Trophoblast cell (in vitro differentiated cells and primary cell): Measurements from ENCODE around the gene PAK5.

Experiments
- DNase-seq, 2 donors: peaks; one replicate each; pipeline ENCODE4 v3.0.0-alpha.2; 2016
- H2AFZ ChIP-seq: 2 replicates; pipeline ENCODE4 v1.6.1; 2013; ENCODE audit warnings: low read length, moderate library complexity, mild to moderate bottlenecking; ENCODE audit not compliant: insufficient read depth, poor library complexity
- H2AK5ac ChIP-seq: 2 replicates; pipeline ENCODE4 v1.6.1; 2013; ENCODE audit warnings: mild to moderate bottlenecking, low read length
- H2BK120ac ChIP-seq: 2 replicates; pipeline ENCODE4 v1.6.1; 2013; ENCODE audit warnings: low read length, mild to moderate bottlenecking, moderate library complexity; ENCODE audit not compliant: insufficient read depth, poor library complexity
- H2BK12ac ChIP-seq: 2 replicates; pipeline ENCODE4 v1.6.1; 2013; ENCODE audit warnings: mild to moderate bottlenecking, low read length, moderate library complexity
- H2BK5ac ChIP-seq: 2 replicates; pipeline ENCODE4 v1.6.1; 2013; ENCODE audit warnings: low read length, low read depth, moderate library complexity, mild to moderate bottlenecking; ENCODE audit not compliant: poor library complexity
- H3K14ac ChIP-seq: 2 replicates; pipeline ENCODE4 v1.6.1; 2013; ENCODE audit warnings: mild to moderate bottlenecking, low read length
- H3K18ac ChIP-seq: 2 replicates; pipeline ENCODE4 v1.6.1; 2013; ENCODE audit warnings: mild to moderate bottlenecking, low read length
- H3K23ac ChIP-seq: 2 replicates; pipeline ENCODE4 v1.6.1; 2013; ENCODE audit warnings: low read length
- H3K27ac ChIP-seq: 2 replicates; pipeline ENCODE4 v1.5.1; 2013; ENCODE audit warnings: low read depth, mild to moderate bottlenecking, inconsistent platforms, low read length, moderate library complexity
- H3K27me3 ChIP-seq: 2 replicates; pipeline ENCODE4 v1.6.1; 2013; ENCODE audit warnings: inconsistent platforms, mild to moderate bottlenecking, low read length, moderate library complexity; ENCODE audit not compliant: insufficient read depth
- H3K36me3 ChIP-seq, 2 experiments: 1 replicate in 1 of 2; 2 replicates in 1 of 2; pipeline ENCODE4 v1.6.1; 2013; ENCODE audit warnings: low read length in 2 of 2, mild to moderate bottlenecking in 2 of 2, moderate library complexity in 1 of 2; ENCODE audit not compliant: insufficient read depth in 2 of 2, control insufficient read depth in 1 of 2
- H3K4ac ChIP-seq: 2 replicates; pipeline ENCODE4 v1.6.1; 2013; ENCODE audit warnings: low read depth, mild to moderate bottlenecking, low read length, moderate library complexity
- H3K4me1 ChIP-seq, 2 experiments: 1 replicate in 1 of 2; 2 replicates in 1 of 2; pipeline ENCODE4 v1.6.1; 2013; ENCODE audit warnings: low read length in 2 of 2, mild to moderate bottlenecking in 2 of 2, moderate library complexity in 1 of 2; ENCODE audit not compliant: insufficient read depth in 2 of 2, control insufficient read depth in 1 of 2
- H3K4me2 ChIP-seq: 2 replicates; pipeline ENCODE4 v1.6.1; 2013; ENCODE audit warnings: inconsistent platforms, mild to moderate bottlenecking, low read length, moderate library complexity
- H3K4me3 ChIP-seq: 2 replicates; pipeline ENCODE4 v1.5.1; 2013; ENCODE audit warnings: mild to moderate bottlenecking, low read depth, low read length, inconsistent platforms
- H3K79me1 ChIP-seq: one replicate; pipeline ENCODE4 v1.6.1; 2013; ENCODE audit warnings: low read length
- H3K79me2 ChIP-seq: 2 replicates; pipeline ENCODE4 v1.6.1; 2013; ENCODE audit warnings: low read length, mild to moderate bottlenecking; ENCODE audit not compliant: control insufficient read depth, insufficient read depth, poor library complexity
- H3K9ac ChIP-seq: 2 replicates; pipeline ENCODE4 v1.6.1; 2013; ENCODE audit warnings: mild to moderate bottlenecking, low read length
- H3K9me3 ChIP-seq: 2 replicates; pipeline ENCODE4 v1.6.1; 2013; ENCODE audit warnings: low read depth, mild to moderate bottlenecking, control low read depth, inconsistent platforms, low read length; ENCODE audit not compliant: insufficient read depth
- H4K12ac ChIP-seq: 2 replicates; pipeline ENCODE4 v1.6.1; 2013; ENCODE audit warnings: low read depth, mild to moderate bottlenecking, low read length, moderate library complexity
- H4K8ac ChIP-seq: 2 replicates; pipeline ENCODE4 v1.6.1; 2013; ENCODE audit warnings: low read depth, mild to moderate bottlenecking, low read length, moderate library complexity
- H4K91ac ChIP-seq: one replicate; pipeline ENCODE4 v1.6.1; 2013; ENCODE audit warnings: low read depth, mild to moderate bottlenecking, low read length, moderate library complexity
- WGBS: extraction: QIAGEN DNeasy Blood & Tissue Kit; methylation state at CpG from one replicate; pipeline ENCODE4 v1.1.7; 2013; ENCODE audit warnings: missing lambda C conversion rate; ENCODE audit not compliant: insufficient read length, insufficient coverage; ENCODE audit errors: extremely low coverage; 5-methylcytosine and 5-hydroxymethylcytosine counted together

Gene PAK5

GRCh38 chr20:9831032-9831431 lies 7.8 kb downstream of the PAK5 start:
- H3K4me2 ChIP-seq = no peak overlapping the region
- no peak overlapping the region for H3K18ac ChIP-seq
- H3K27me3 ChIP-seq = no peaks in the 10 kb centered on the region
- H2AK5ac ChIP-seq = no peak overlapping the region
- H2BK12ac ChIP-seq = no peak overlapping the region
- H3K79me1 ChIP-seq = no peaks in the 10 kb centered on the region
- no peak overlapping the region for H3K4me3 ChIP-seq
- H3K9ac ChIP-seq = no peak overlapping the region
- H3K27ac ChIP-seq = no peak overlapping the region
- no peak overlapping the region for H3K4ac ChIP-seq
- WGBS = no CpG with 5 or more reads among the region's 5 CpGs
- no peaks in the 10 kb centered on the region for H3K36me3 ChIP-seq
- no peak overlapping the region for H4K8ac ChIP-seq
- no peaks in the 10 kb centered on the region for H3K4me1 ChIP-seq
- DNase-seq = no peak
- no peak overlapping the region for H2BK120ac ChIP-seq
- H2AFZ ChIP-seq = no peak overlapping the region
- H4K12ac ChIP-seq = no peak overlapping the region
- H3K23ac ChIP-seq = no peak overlapping the region
- H3K14ac ChIP-seq = no peak overlapping the region
- H3K79me2 ChIP-seq = no peaks in the 10 kb centered on the region
- H4K91ac ChIP-seq = no peak overlapping the region
- no peak overlapping the region for H2BK5ac ChIP-seq
- no peaks in the 10 kb centered on the region for H3K9me3 ChIP-seq

- Histone ChIP-seq H2BK120ac (no peak overlapping the region), H3K36me3 (no peaks in the 10 kb centered on the region), H3K4me3 (no peak overlapping the region), H3K23ac (no peak overlapping the region), H4K91ac (no peak overlapping the region), H3K27ac (no peak overlapping the region), H2BK5ac (no peak overlapping the region), H2BK12ac (no peak overlapping the region), H4K8ac (no peak overlapping the region), H3K27me3 (no peaks in the 10 kb centered on the region), H3K9ac (no peak overlapping the region), H3K9me3 (no peaks in the 10 kb centered on the region), H3K4me2 (no peak overlapping the region), H4K12ac (no peak overlapping the region), H3K4me1 (no peaks in the 10 kb centered on the region), H3K79me2 (no peaks in the 10 kb centered on the region), H3K79me1 (no peaks in the 10 kb centered on the region), H3K14ac (no peak overlapping the region), H2AFZ (no peak overlapping the region), H2AK5ac (no peak overlapping the region), H3K18ac (no peak overlapping the region), H3K4ac (no peak overlapping the region)
- DNase-seq = no peak
Measured at GRCh38 chr20:9829835-9830234, 9.0 kb downstream of the PAK5 start.

- Histone ChIP-seq H4K91ac (no peak overlapping the region), H3K79me1 (no peaks in the 10 kb centered on the region), H3K18ac (no peak overlapping the region), H4K8ac (no peak overlapping the region), H3K9ac (no peak overlapping the region), H3K4ac (no peak overlapping the region), H3K9me3 (no peaks in the 10 kb centered on the region), H3K79me2 (no peaks in the 10 kb centered on the region), H3K4me2 (no peak overlapping the region), H2BK5ac (no peak overlapping the region), H3K4me3 (no peak overlapping the region), H2AK5ac (no peak overlapping the region), H3K27ac (peak overlapping the region; percentile 17), H2BK120ac (no peak overlapping the region), H2BK12ac (no peak overlapping the region), H3K36me3 (no peaks in the 10 kb centered on the region), H2AFZ (no peak overlapping the region), H4K12ac (no peak overlapping the region), H3K27me3 (no peaks in the 10 kb centered on the region), H3K4me1 (no peaks in the 10 kb centered on the region), H3K23ac (no peak overlapping the region), H3K14ac (no peak overlapping the region)
- no peak for DNase-seq
Measured at GRCh38 chr20:9817654-9818053, 21.2 kb downstream of the PAK5 start.

- DNase-seq = no peak
Measured at GRCh38 chr20:9815632-9816031, 23.2 kb downstream of the PAK5 start.

GRCh38 chr20:9810738-9811137 lies 28.1 kb downstream of the PAK5 start:
- no peak for DNase-seq
- no peaks in the 10 kb centered on the region for H3K79me1 ChIP-seq
- H3K4me1 ChIP-seq = no peaks in the 10 kb centered on the region
- H3K79me2 ChIP-seq = no peaks in the 10 kb centered on the region
- H3K4me3 ChIP-seq = no peak overlapping the region
- no peak overlapping the region for H3K23ac ChIP-seq
- no peak overlapping the region for H3K9ac ChIP-seq
- no peak overlapping the region for H3K27ac ChIP-seq
- no peaks in the 10 kb centered on the region for H3K9me3 ChIP-seq
- no peak overlapping the region for H2AK5ac ChIP-seq
- no peak overlapping the region for H2BK120ac ChIP-seq
- H3K4ac ChIP-seq = no peak overlapping the region
- no peak overlapping the region for H3K4me2 ChIP-seq
- H3K36me3 ChIP-seq = no peaks in the 10 kb centered on the region
- H4K8ac ChIP-seq = no peak overlapping the region
- no peak overlapping the region for H2BK5ac ChIP-seq
- no CpG with 5 or more reads among the region's 1 CpG for WGBS
- no peak overlapping the region for H3K18ac ChIP-seq
- no peak overlapping the region for H3K14ac ChIP-seq
- H2AFZ ChIP-seq = no peak overlapping the region
- H4K12ac ChIP-seq = no peak overlapping the region
- no peak overlapping the region for H4K91ac ChIP-seq
- no peaks in the 10 kb centered on the region for H3K27me3 ChIP-seq
- H2BK12ac ChIP-seq = no peak overlapping the region

More at GRCh38 chr20:9815632-9816031, 23.2 kb downstream of the PAK5 start:
- Histone ChIP-seq H3K79me2 (no peaks in the 10 kb centered on the region), H3K79me1 (no peaks in the 10 kb centered on the region), H4K12ac (no peak overlapping the region), H3K23ac (no peak overlapping the region), H4K8ac (no peak overlapping the region), H3K9ac (no peak overlapping the region), H3K4me1 (no peaks in the 10 kb centered on the region), H4K91ac (no peak overlapping the region), H2BK12ac (no peak overlapping the region), H3K27ac (no peak overlapping the region), H3K36me3 (no peaks in the 10 kb centered on the region), H3K9me3 (no peaks in the 10 kb centered on the region), H3K14ac (no peak overlapping the region), H3K4ac (no peak overlapping the region), H3K18ac (no peak overlapping the region), H2AFZ (no peak overlapping the region), H3K27me3 (no peaks in the 10 kb centered on the region), H2AK5ac (no peak overlapping the region), H2BK5ac (no peak overlapping the region), H3K4me3 (no peak overlapping the region), H2BK120ac (no peak overlapping the region), H3K4me2 (no peak overlapping the region)
